Neuronal stem cell (in vitro differentiated cells): Measurements from ENCODE around the gene PIAS1. TPM values are rescaled to one million over a fixed set of nuclear protein-coding genes. Genes with fewer than 3 reads are reported as not detected.
"Not testable (repeated sequence)": the region's sequence is repeated elsewhere in the genome, so short reads cannot be mapped to it uniquely, and the experiment has no call there.

Experiments used
- DNase-seq: peaks from one replicate; pipeline ENCODE4 v3.0.0-alpha.2; 2013; ENCODE audit warnings: low spot score
- H2AFZ ChIP-seq: one replicate; pipeline ENCODE4 v1.6.1; 2013; ENCODE audit warnings: mild to moderate bottlenecking, low read length, inconsistent platforms
- H2AK5ac ChIP-seq: 2 replicates; pipeline ENCODE4 v1.6.1; 2013; ENCODE audit warnings: low read depth, mild to moderate bottlenecking, inconsistent platforms, low read length, moderate library complexity, mixed read lengths
- H2BK120ac ChIP-seq: 2 replicates; pipeline ENCODE4 v1.6.1; 2013; ENCODE audit warnings: low read depth, mild to moderate bottlenecking, inconsistent platforms, low read length, moderate library complexity, mixed read lengths
- H2BK12ac ChIP-seq: one replicate; pipeline ENCODE4 v1.6.1; 2013; ENCODE audit warnings: low read length, inconsistent platforms
- H2BK15ac ChIP-seq: 2 replicates; pipeline ENCODE4 v1.6.1; 2013; ENCODE audit warnings: mild to moderate bottlenecking, low read length, inconsistent platforms, mixed read lengths
- H2BK5ac ChIP-seq: one replicate; pipeline ENCODE4 v1.6.1; 2013; ENCODE audit warnings: inconsistent platforms, mild to moderate bottlenecking, low read length, moderate library complexity
- H3K14ac ChIP-seq: one replicate; pipeline ENCODE4 v1.6.1; 2013; ENCODE audit warnings: low read length, inconsistent platforms
- H3K18ac ChIP-seq: 2 replicates; pipeline ENCODE4 v1.6.1; 2013; ENCODE audit warnings: low read length, inconsistent platforms
- H3K23ac ChIP-seq: 2 replicates; pipeline ENCODE4 v1.6.1; 2013; ENCODE audit warnings: low read depth, mild to moderate bottlenecking, mixed read lengths, low read length, inconsistent platforms; ENCODE audit not compliant: poor library complexity
- H3K27ac ChIP-seq: replicated peaks from 3 replicates; pipeline ENCODE4 v1.5.1; 2013; ENCODE audit warnings: low read length, inconsistent platforms
- H3K27me3 ChIP-seq, 3 experiments: 2 replicates each; pipeline ENCODE4 v1.6.1; 2013; ENCODE audit warnings: low read length in 3 of 3, mild to moderate bottlenecking in 2 of 3, inconsistent platforms in 1 of 3, low read depth in 1 of 3, mixed read lengths in 1 of 3, moderate library complexity in 1 of 3; ENCODE audit not compliant: control insufficient read depth in 3 of 3, insufficient read depth in 3 of 3
- H3K36me3 ChIP-seq, 2 donors: replicated peaks in 1 of 2; 2 replicates each; pipeline ENCODE4 v1.6.1; 2013; ENCODE audit warnings: low read length in 2 of 2; ENCODE audit not compliant: control insufficient read depth in 2 of 2, insufficient read depth in 2 of 2
- H3K4ac ChIP-seq: 2 replicates; pipeline ENCODE4 v1.6.1; 2013; ENCODE audit warnings: inconsistent platforms, mild to moderate bottlenecking, low read length, moderate library complexity
- H3K4me1 ChIP-seq, 2 donors: 1 replicate in 1 of 2; 2 replicates in 1 of 2; pipeline ENCODE4 v1.6.1; 2013; ENCODE audit warnings: low read length in 2 of 2, low read depth in 1 of 2; ENCODE audit not compliant: control insufficient read depth in 2 of 2, insufficient read depth in 1 of 2
- H3K4me2 ChIP-seq: one replicate; pipeline ENCODE4 v1.6.1; 2013; ENCODE audit warnings: mild to moderate bottlenecking, low read length, inconsistent platforms; ENCODE audit not compliant: insufficient read depth, poor library complexity, severe bottlenecking
- H3K4me3 ChIP-seq, 2 donors: 2 replicates each; pipeline ENCODE4 v1.5.1; 2013; ENCODE audit warnings: low read length in 2 of 2, mild to moderate bottlenecking in 2 of 2, inconsistent platforms in 1 of 2, moderate library complexity in 1 of 2
- H3K79me1 ChIP-seq: one replicate; pipeline ENCODE4 v1.6.1; 2013; ENCODE audit warnings: low read depth, mild to moderate bottlenecking, inconsistent platforms, low read length, moderate library complexity
- H3K9ac ChIP-seq: one replicate; pipeline ENCODE4 v1.6.1; 2013; ENCODE audit warnings: mild to moderate bottlenecking, low read depth, low read length, inconsistent platforms; ENCODE audit not compliant: poor library complexity
- H3K9me3 ChIP-seq, 2 donors: replicated peaks in 1 of 2; 2 replicates each; pipeline versions ENCODE3 to v1.6.1; 2013; ENCODE audit warnings: low read length in 2 of 2, mild to moderate bottlenecking in 2 of 2, inconsistent platforms in 1 of 2, low read depth in 1 of 2, mixed read lengths in 1 of 2, moderate library complexity in 1 of 2; ENCODE audit not compliant: control insufficient read depth in 2 of 2, insufficient read depth in 1 of 2
- H4K8ac ChIP-seq: one replicate; pipeline ENCODE4 v1.6.1; 2013; ENCODE audit warnings: low read depth, mild to moderate bottlenecking, inconsistent platforms, low read length, moderate library complexity
- H4K91ac ChIP-seq: one replicate; pipeline ENCODE4 v1.6.1; 2013; ENCODE audit warnings: low read length, low read depth, mild to moderate bottlenecking, inconsistent platforms; ENCODE audit not compliant: poor library complexity
- WGBS, 2 donors: extraction: QIAGEN DNeasy Blood & Tissue Kit; methylation state at CpG; one replicate each; pipeline ENCODE4 v1.1.7; 2013; ENCODE audit warnings: missing lambda C conversion rate in 2 of 2, mixed read lengths in 1 of 2; ENCODE audit not compliant: insufficient read length in 2 of 2, insufficient replicate concordance in 1 of 2; ENCODE audit errors: extremely low coverage in 2 of 2; 5-methylcytosine and 5-hydroxymethylcytosine counted together
- polyA plus RNA-seq, 2 experiments: library from polyadenylated mRNA; stranded (reverse); fragments of 200-250 nt; gene quantifications; one replicate each; pipeline ENCODE4 v1.2.3, GENCODE V29; 2013

PIAS1 gene
- polyA plus RNA-seq (2013, experiment 1 of 2): 97.5 TPM
- polyA plus RNA-seq (2013, experiment 2 of 2): 102 TPM

GRCh38 chr15:68053701-68054627, at the start of gene PIAS1:
Gene PIAS1 (plus strand): TSS chr15:68054315. CDS start chr15:68054327, 12 bp downstream.
- no CpG with 5 or more reads among the region's 72 CpGs for WGBS, 2 donors
- H4K91ac ChIP-seq: no peak within 1 kb of the TSS
- no peak within 1 kb of the TSS for H4K8ac ChIP-seq

GRCh38 chr15:68007642-68008041, 46.5 kb upstream of the PIAS1 start:
- not testable (repeated sequence) for H2AK5ac ChIP-seq, H2BK120ac ChIP-seq, H3K18ac ChIP-seq, H2BK5ac ChIP-seq, H2BK15ac ChIP-seq, H3K9me3 ChIP-seq, H4K8ac ChIP-seq, H3K79me1 ChIP-seq, H2BK12ac ChIP-seq, H3K4me2 ChIP-seq, H3K4me3 ChIP-seq, H3K14ac ChIP-seq, H4K91ac ChIP-seq, H3K36me3 ChIP-seq, H2AFZ ChIP-seq, H3K4me1 ChIP-seq, H3K4ac ChIP-seq, H3K27ac ChIP-seq, H3K23ac ChIP-seq, DNase-seq, H3K9ac ChIP-seq
- WGBS, 2 donors: no CpG with 5 or more reads among the region's 5 CpGs
- peaks cover 0 to 13% (median 0%) of the 10 kb centered on the region in 3 experiments for H3K27me3 ChIP-seq

More at GRCh38 chr15:68053701-68054627, at the start of gene PIAS1:
- Histone ChIP-seq H3K4me3 (peak within 1 kb of the TSS; percentile 59 to 81), H3K79me1 (no peaks in the 10 kb centered on the region), H2AFZ (peak within 1 kb of the TSS; percentile 72), H3K14ac (peak within 1 kb of the TSS; percentile 22), H2AK5ac (no peak within 1 kb of the TSS), H2BK5ac (peak within 1 kb of the TSS; percentile 71), H2BK120ac (no peak within 1 kb of the TSS), H3K18ac (peak within 1 kb of the TSS; percentile 77), H2BK12ac (no peak within 1 kb of the TSS), H3K36me3 (no peaks in the 10 kb centered on the region), H3K23ac (peak within 1 kb of the TSS; percentile 80), H3K4me2 (peak within 1 kb of the TSS; percentile 73), H3K9ac (peak within 1 kb of the TSS; percentile 56), H3K4me1 (peaks cover 6 to 16% of the 10 kb centered on the region in 2 donors), H3K27me3 (no peaks in the 10 kb centered on the region), H3K4ac (no peak within 1 kb of the TSS), H2BK15ac (no peak within 1 kb of the TSS), H3K9me3 (no peaks in the 10 kb centered on the region), H3K27ac (peak within 1 kb of the TSS; percentile 91)
- peak; percentile 94 for DNase-seq

- no peak for DNase-seq
- no peak overlapping the region for H3K4ac ChIP-seq
- H3K79me1 ChIP-seq: no peaks in the 10 kb centered on the region
- H2BK15ac ChIP-seq: no peak overlapping the region
- no peak overlapping the region for H3K9ac ChIP-seq
- no peak overlapping the region for H4K8ac ChIP-seq
- H2AFZ ChIP-seq: peak overlapping the region; percentile 19
- H2AK5ac ChIP-seq: no peak overlapping the region
- no peak overlapping the region for H3K4me2 ChIP-seq
- no peak overlapping the region for H3K18ac ChIP-seq
- H3K4me3 ChIP-seq: no peak overlapping the region
- H4K91ac ChIP-seq: no peak overlapping the region
- H2BK120ac ChIP-seq: no peak overlapping the region
- no peaks in the 10 kb centered on the region for H3K9me3 ChIP-seq
- WGBS, 2 donors: no CpG with 5 or more reads among the region's 14 CpGs
- H2BK12ac ChIP-seq: no peak overlapping the region
- H2BK5ac ChIP-seq: no peak overlapping the region
- H3K27me3 ChIP-seq: peaks cover 0 to 20% (median 0%) of the 10 kb centered on the region in 3 experiments
- H3K23ac ChIP-seq: no peak overlapping the region
- H3K14ac ChIP-seq: no peak overlapping the region
- peaks cover 0 to 6% of the 10 kb centered on the region in 2 donors for H3K4me1 ChIP-seq
- H3K36me3 ChIP-seq: no peaks in the 10 kb centered on the region
- H3K27ac ChIP-seq: no peak overlapping the region
These were observed 43.6 kb upstream of the PIAS1 start for GRCh38 chr15:68010361-68011153.
